SU-DHL-6 (cell line): ENCODE measurements around the gene TMEM92.
"Not testable (repeated sequence)": the region's sequence is repeated elsewhere in the genome, so short reads cannot be mapped to it uniquely, and the experiment has no call there.

ENCODE experiments used
- H2AFZ ChIP-seq: fragments of 200-600 bp; sonication (generic); 2 replicates; pipeline ENCODE4 v1.6.1; 2014; ENCODE audit warnings: low read depth, mild to moderate bottlenecking, moderate library complexity, mixed read lengths, antibody characterized with exemption, low read length; ENCODE audit not compliant: severe bottlenecking
- H3F3A ChIP-seq: fragments of 200-600 bp; shearing (Covaris generic); 2 replicates; pipeline ENCODE4 v1.6.0; 2016; ENCODE audit warnings: antibody characterized with exemption, mild to moderate bottlenecking; ENCODE audit not compliant: insufficient read depth
- H3K27ac ChIP-seq: fragments of 200-600 bp; sonication (generic); 2 replicates; pipeline ENCODE4 v1.5.1; 2016; ENCODE audit warnings: low read depth, mild to moderate bottlenecking, low read length, moderate library complexity, mixed read lengths
- H3K27me3 ChIP-seq: fragments of 200-600 bp; sonication (generic), shearing (Covaris generic); 2 replicates; pipeline ENCODE4 v1.6.0; 2014; ENCODE audit warnings: mild to moderate bottlenecking, low read length
- H3K36me3 ChIP-seq: fragments of 200-600 bp; sonication (generic); 2 replicates; pipeline ENCODE4 v1.6.1; 2014; ENCODE audit warnings: mild to moderate bottlenecking, low read length, mixed read lengths
- H3K4me2 ChIP-seq: fragments of 300-600, 200-600 bp; shearing (Covaris generic), sonication (generic); 2 replicates; pipeline ENCODE4 v1.6.0; 2014; ENCODE audit warnings: low read length, low read depth, mild to moderate bottlenecking; ENCODE audit not compliant: poor library complexity, severe bottlenecking
- H3K4me3 ChIP-seq: fragments of 200-600 bp; sonication (generic); 2 replicates; pipeline ENCODE4 v1.5.1; 2014; ENCODE audit warnings: antibody characterized with exemption, low read length, mild to moderate bottlenecking, mixed read lengths; ENCODE audit not compliant: insufficient read depth, poor library complexity, severe bottlenecking
- H3K79me2 ChIP-seq: fragments of 200-600 bp; sonication (generic); 2 replicates; pipeline ENCODE4 v1.6.1; 2014; ENCODE audit warnings: mild to moderate bottlenecking, low read length, moderate library complexity; ENCODE audit not compliant: insufficient read depth
- H3K9ac ChIP-seq: fragments of 200-600 bp; sonication (generic); 2 replicates; pipeline ENCODE4 v1.7.0; 2014; ENCODE audit warnings: mild to moderate bottlenecking, low read length
- H3K9me2 ChIP-seq: fragments of 200-600 bp; sonication (generic); replicated peaks from 2 replicates; pipeline ENCODE4 v1.6.1; 2014; ENCODE audit warnings: low read length; ENCODE audit not compliant: insufficient read depth
- H3K9me3 ChIP-seq: fragments of 200-600 bp; sonication (generic); 2 replicates; pipeline ENCODE4 v1.6.1; 2014; ENCODE audit warnings: low read length, mixed read lengths; ENCODE audit not compliant: insufficient read depth
- H4K20me1 ChIP-seq: fragments of 200-600 bp; sonication (generic); 2 replicates; pipeline ENCODE4 v1.6.1; 2014; ENCODE audit warnings: low read depth, mild to moderate bottlenecking, antibody characterized with exemption, low read length, moderate library complexity, mixed read lengths
- CTCF ChIP-seq: fragments of 200-600 bp; sonication (generic); IDR thresholded peaks from one replicate; pipeline ENCODE4 v1.5.1; 2017; ENCODE audit warnings: antibody characterized with exemption, mild to moderate bottlenecking, low read length, moderate library complexity; ENCODE audit not compliant: insufficient read depth, poor library complexity, severe bottlenecking
- EZH2phosphoT487 ChIP-seq: fragments of 200-600 bp; sonication (generic), shearing (Covaris generic); conservative IDR thresholded peaks from 2 replicates; pipeline ENCODE4 v1.6.1; 2018; ENCODE audit warnings: mild to moderate bottlenecking, antibody characterized with exemption, low read length, moderate library complexity, mixed read lengths

TMEM92 gene

GRCh38 chr17:50295021-50295420 lies 20.8 kb downstream of the TMEM92 start:
- Histone ChIP-seq H3K9me2 (no peaks in the 10 kb centered on the region), H3K27me3 (no peaks in the 10 kb centered on the region), H3K79me2 (no peaks in the 10 kb centered on the region), H3F3A (no peaks in the 10 kb centered on the region), H2AFZ (no peak overlapping the region), H3K27ac (no peak overlapping the region), H4K20me1 (no peaks in the 10 kb centered on the region), H3K4me2 (no peak overlapping the region), H3K4me3 (no peak overlapping the region), H3K9me3 (no peaks in the 10 kb centered on the region), H3K36me3 (no peaks in the 10 kb centered on the region), H3K9ac (no peak overlapping the region)
- TF ChIP-seq CTCF: no peak
- no peak for TF ChIP-seq EZH2phosphoT487

GRCh38 chr17:50297407-50297865 lies 23.2 kb downstream of the TMEM92 start:
- H3K4me2 ChIP-seq: no peak overlapping the region
- H3K79me2 ChIP-seq: no peaks in the 10 kb centered on the region

GRCh38 chr17:50298018-50298417 lies 23.8 kb downstream of the TMEM92 start:
- Histone ChIP-seq H3K9me3 (no peaks in the 10 kb centered on the region), H3K27ac (no peak overlapping the region), H3K9ac (no peak overlapping the region), H3K36me3 (no peaks in the 10 kb centered on the region), H3F3A (no peaks in the 10 kb centered on the region), H4K20me1 (no peaks in the 10 kb centered on the region), H3K79me2 (no peaks in the 10 kb centered on the region), H2AFZ (no peak overlapping the region), H3K4me3 (no peak overlapping the region), H3K27me3 (no peaks in the 10 kb centered on the region), H3K4me2 (no peak overlapping the region), H3K9me2 (no peaks in the 10 kb centered on the region)
- TF ChIP-seq CTCF: no peak
- TF ChIP-seq EZH2phosphoT487: no peak

More at GRCh38 chr17:50297407-50297865, 23.2 kb downstream of the TMEM92 start:
- Histone ChIP-seq H2AFZ (no peak overlapping the region), H3K9me3 (no peaks in the 10 kb centered on the region), H3K27ac (no peak overlapping the region), H3K36me3 (no peaks in the 10 kb centered on the region), H3K4me3 (no peak overlapping the region), H4K20me1 (no peaks in the 10 kb centered on the region), H3K27me3 (no peaks in the 10 kb centered on the region), H3K9ac (no peak overlapping the region), H3F3A (no peaks in the 10 kb centered on the region), H3K9me2 (no peaks in the 10 kb centered on the region)
- TF ChIP-seq EZH2phosphoT487: no peak
- peak; percentile 65 for TF ChIP-seq CTCF

- Histone ChIP-seq H3K9me3 (no peaks in the 10 kb centered on the region), H3F3A (no peaks in the 10 kb centered on the region), H3K79me2 (no peaks in the 10 kb centered on the region), H3K27ac (no peak overlapping the region), H3K9me2 (no peaks in the 10 kb centered on the region), H2AFZ (no peak overlapping the region), H4K20me1 (no peaks in the 10 kb centered on the region), H3K9ac (no peak overlapping the region), H3K4me2 (no peak overlapping the region), H3K36me3 (no peaks in the 10 kb centered on the region), H3K27me3 (no peaks in the 10 kb centered on the region), H3K4me3 (no peak overlapping the region)
- TF ChIP-seq CTCF (no peak), EZH2phosphoT487 (no peak)
These were observed 25.5 kb downstream of the TMEM92 start for GRCh38 chr17:50299776-50300175.

GRCh38 chr17:50300824-50301223 lies 26.6 kb downstream of the TMEM92 start:
- not testable (repeated sequence) for H3K4me3 ChIP-seq, H3K9ac ChIP-seq, H3K9me3 ChIP-seq, H3K4me2 ChIP-seq, H3K27ac ChIP-seq, H3K36me3 ChIP-seq, H3K79me2 ChIP-seq, H3F3A ChIP-seq, H4K20me1 ChIP-seq, H2AFZ ChIP-seq, H3K27me3 ChIP-seq, H3K9me2 ChIP-seq
